Mesendoderm (in vitro differentiated cells): ENCODE measurements around the gene STN1.

Experiments used
- DNase-seq: peaks from one replicate; pipeline ENCODE4 v3.0.0; 2013
- H2AK5ac ChIP-seq: 2 replicates; pipeline ENCODE4 v1.6.1; 2013; ENCODE audit warnings: low read length, inconsistent platforms
- H2BK120ac ChIP-seq: 2 replicates; pipeline ENCODE4 v1.6.1; 2013; ENCODE audit warnings: low read depth, mild to moderate bottlenecking, low read length, moderate library complexity, mixed read lengths
- H2BK15ac ChIP-seq: replicated peaks from 2 replicates; pipeline ENCODE4 v1.6.1; 2013; ENCODE audit warnings: low read depth, mild to moderate bottlenecking, moderate library complexity
- H2BK5ac ChIP-seq: 2 replicates; pipeline ENCODE4 v1.6.1; 2013; ENCODE audit warnings: low read length, inconsistent platforms
- H3K18ac ChIP-seq: 2 replicates; pipeline ENCODE4 v1.6.1; 2013; ENCODE audit warnings: mild to moderate bottlenecking, low read length, mixed read lengths
- H3K23ac ChIP-seq: one replicate; pipeline ENCODE4 v1.6.1; 2013; ENCODE audit warnings: low read length
- H3K27ac ChIP-seq: 2 replicates; pipeline ENCODE4 v1.5.1; 2013; ENCODE audit warnings: low read depth, mild to moderate bottlenecking, inconsistent platforms, low read length, moderate library complexity
- H3K27me3 ChIP-seq: 2 replicates; pipeline ENCODE4 v1.6.1; 2013; ENCODE audit warnings: low read length, control low read depth, mild to moderate bottlenecking, inconsistent platforms; ENCODE audit not compliant: insufficient read depth, poor library complexity
- H3K36me3 ChIP-seq: 2 replicates; pipeline ENCODE4 v1.6.1; 2013; ENCODE audit warnings: low read length, inconsistent platforms; ENCODE audit not compliant: control insufficient read depth, insufficient read depth
- H3K4ac ChIP-seq: one replicate; pipeline ENCODE4 v1.6.1; 2013; ENCODE audit warnings: low read depth, mild to moderate bottlenecking, low read length, moderate library complexity
- H3K4me1 ChIP-seq: 2 replicates; pipeline ENCODE4 v1.6.1; 2013; ENCODE audit warnings: low read depth, low read length, inconsistent platforms; ENCODE audit not compliant: control insufficient read depth
- H3K4me2 ChIP-seq: 2 replicates; pipeline ENCODE4 v1.6.1; 2013; ENCODE audit warnings: low read length
- H3K4me3 ChIP-seq: 2 replicates; pipeline ENCODE4 v1.5.1; 2013; ENCODE audit warnings: mild to moderate bottlenecking, low read length
- H3K56ac ChIP-seq: one replicate; pipeline ENCODE4 v1.6.1; 2013; ENCODE audit warnings: low read length
- H3K79me1 ChIP-seq: 2 replicates; pipeline ENCODE4 v1.6.1; 2013; ENCODE audit warnings: low read length, inconsistent platforms
- H3K79me2 ChIP-seq: 2 replicates; pipeline ENCODE4 v1.6.1; 2013; ENCODE audit warnings: mild to moderate bottlenecking, low read length; ENCODE audit not compliant: control insufficient read depth, insufficient read depth
- H3K9ac ChIP-seq: 2 replicates; pipeline ENCODE4 v1.6.1; 2013; ENCODE audit warnings: low read length, inconsistent platforms
- H4K5ac ChIP-seq: one replicate; pipeline ENCODE4 v1.6.1; 2013; ENCODE audit warnings: low read length
- H4K8ac ChIP-seq: one replicate; pipeline ENCODE4 v1.6.1; 2013; ENCODE audit warnings: low read depth, mild to moderate bottlenecking, control low read depth, low read length, moderate library complexity
- WGBS: extraction: QIAGEN DNeasy Blood & Tissue Kit; methylation state at CpG from one replicate; pipeline ENCODE4 v1.1.7; 2013; ENCODE audit warnings: low lambda C conversion rate, missing lambda C conversion rate; ENCODE audit not compliant: insufficient coverage; ENCODE audit errors: extremely low coverage; 5-methylcytosine and 5-hydroxymethylcytosine counted together

Gene STN1

GRCh38 chr10:103896225-103896624 lies 21.8 kb downstream of the STN1 start:
- H3K4me3 ChIP-seq, result no peak overlapping the region
- H3K27ac ChIP-seq, result no peak overlapping the region

GRCh38 chr10:103895411-103896186 lies 22.4 kb downstream of the STN1 start:
- H3K4me2 ChIP-seq, result no peak overlapping the region
- H3K4ac ChIP-seq, result no peak overlapping the region
- no peak overlapping the region for H3K23ac ChIP-seq
- no peak overlapping the region for H2BK15ac ChIP-seq
- WGBS, result no CpG with 5 or more reads among the region's 9 CpGs
- H2BK5ac ChIP-seq, result no peak overlapping the region
- H2AK5ac ChIP-seq, result no peak overlapping the region
- H4K8ac ChIP-seq, result no peak overlapping the region
- H3K79me1 ChIP-seq, result no peaks in the 10 kb centered on the region
- no peak overlapping the region for H3K18ac ChIP-seq
- no peak overlapping the region for H3K4me3 ChIP-seq
- DNase-seq, result no peak
- no peaks in the 10 kb centered on the region for H3K27me3 ChIP-seq
- no peaks in the 10 kb centered on the region for H3K4me1 ChIP-seq
- H2BK120ac ChIP-seq, result no peak overlapping the region
- H3K56ac ChIP-seq, result no peak overlapping the region
- no peak overlapping the region for H3K27ac ChIP-seq
- no peak overlapping the region for H3K9ac ChIP-seq
- H3K36me3 ChIP-seq, result no peaks in the 10 kb centered on the region
- no peaks in the 10 kb centered on the region for H3K79me2 ChIP-seq
- no peak overlapping the region for H4K5ac ChIP-seq

More at GRCh38 chr10:103896225-103896624, 21.8 kb downstream of the STN1 start:
- H4K5ac ChIP-seq, result no peak overlapping the region
- no peak for DNase-seq
- H3K4me1 ChIP-seq, result no peaks in the 10 kb centered on the region
- no peak overlapping the region for H3K9ac ChIP-seq
- H2BK120ac ChIP-seq, result no peak overlapping the region
- no peaks in the 10 kb centered on the region for H3K36me3 ChIP-seq
- H4K8ac ChIP-seq, result no peak overlapping the region
- no peaks in the 10 kb centered on the region for H3K79me1 ChIP-seq
- H3K4ac ChIP-seq, result no peak overlapping the region
- no peak overlapping the region for H3K23ac ChIP-seq
- no peak overlapping the region for H3K4me2 ChIP-seq
- WGBS, result no CpG with 5 or more reads among the region's 5 CpGs
- no peak overlapping the region for H2BK15ac ChIP-seq
- H3K18ac ChIP-seq, result no peak overlapping the region
- H3K27me3 ChIP-seq, result no peaks in the 10 kb centered on the region
- H2AK5ac ChIP-seq, result no peak overlapping the region
- H3K79me2 ChIP-seq, result no peaks in the 10 kb centered on the region
- H2BK5ac ChIP-seq, result no peak overlapping the region
- H3K56ac ChIP-seq, result no peak overlapping the region

- Histone ChIP-seq H3K4me2 (no peak overlapping the region), H3K79me2 (no peaks in the 10 kb centered on the region), H3K56ac (no peak overlapping the region), H3K36me3 (no peaks in the 10 kb centered on the region), H3K79me1 (no peaks in the 10 kb centered on the region), H3K4ac (no peak overlapping the region), H3K23ac (no peak overlapping the region), H3K18ac (no peak overlapping the region), H3K27ac (no peak overlapping the region), H2BK120ac (no peak overlapping the region), H3K4me3 (no peak overlapping the region), H4K5ac (no peak overlapping the region), H2BK5ac (no peak overlapping the region), H3K9ac (no peak overlapping the region), H2AK5ac (no peak overlapping the region), H2BK15ac (no peak overlapping the region), H4K8ac (no peak overlapping the region), H3K4me1 (no peaks in the 10 kb centered on the region), H3K27me3 (no peaks in the 10 kb centered on the region)
- no CpG with 5 or more reads among the region's 4 CpGs for WGBS
- no peak for DNase-seq
Observed at GRCh38 chr10:103894441-103894864, 23.5 kb downstream of the STN1 start.

GRCh38 chr10:103893817-103894216 lies 24.2 kb downstream of the STN1 start:
- Histone ChIP-seq H4K8ac (no peak overlapping the region), H3K4me1 (no peaks in the 10 kb centered on the region), H3K79me1 (no peaks in the 10 kb centered on the region), H3K4me2 (no peak overlapping the region), H3K27ac (no peak overlapping the region), H2BK5ac (no peak overlapping the region), H4K5ac (no peak overlapping the region), H2AK5ac (no peak overlapping the region), H3K27me3 (no peaks in the 10 kb centered on the region), H3K36me3 (no peaks in the 10 kb centered on the region), H3K9ac (no peak overlapping the region), H3K56ac (no peak overlapping the region), H3K79me2 (no peaks in the 10 kb centered on the region), H3K23ac (no peak overlapping the region), H2BK15ac (no peak overlapping the region), H3K18ac (no peak overlapping the region), H2BK120ac (no peak overlapping the region), H3K4ac (no peak overlapping the region), H3K4me3 (no peak overlapping the region)
- WGBS, result no CpG with 5 or more reads among the region's 2 CpGs
- DNase-seq, result no peak

- Histone ChIP-seq H3K4ac (no peak overlapping the region), H2BK120ac (no peak overlapping the region), H3K79me2 (no peaks in the 10 kb centered on the region), H4K5ac (no peak overlapping the region), H2BK5ac (no peak overlapping the region), H3K23ac (no peak overlapping the region), H3K27ac (no peak overlapping the region), H3K27me3 (no peaks in the 10 kb centered on the region), H2AK5ac (no peak overlapping the region), H2BK15ac (no peak overlapping the region), H3K18ac (no peak overlapping the region), H3K56ac (no peak overlapping the region), H3K4me3 (no peak overlapping the region), H3K9ac (no peak overlapping the region), H3K79me1 (no peaks in the 10 kb centered on the region), H3K4me1 (no peaks in the 10 kb centered on the region), H4K8ac (no peak overlapping the region), H3K4me2 (no peak overlapping the region), H3K36me3 (no peaks in the 10 kb centered on the region)
- WGBS, result no CpG with 5 or more reads among the region's 3 CpGs
- DNase-seq, result no peak
Observed at GRCh38 chr10:103892181-103892580, 25.8 kb downstream of the STN1 start.

- Histone ChIP-seq H3K4me1 (no peaks in the 10 kb centered on the region), H3K18ac (no peak overlapping the region), H3K23ac (no peak overlapping the region), H3K27ac (no peak overlapping the region), H2BK5ac (no peak overlapping the region), H4K5ac (no peak overlapping the region), H3K9ac (no peak overlapping the region), H3K4ac (no peak overlapping the region), H2BK120ac (no peak overlapping the region), H3K79me2 (no peaks in the 10 kb centered on the region), H3K27me3 (no peaks in the 10 kb centered on the region), H4K8ac (no peak overlapping the region), H3K4me3 (no peak overlapping the region), H2AK5ac (no peak overlapping the region), H3K4me2 (no peak overlapping the region), H3K56ac (no peak overlapping the region), H2BK15ac (no peak overlapping the region), H3K79me1 (no peaks in the 10 kb centered on the region), H3K36me3 (no peaks in the 10 kb centered on the region)
- WGBS, result no CpG with 5 or more reads among the region's 2 CpGs
- DNase-seq, result no peak
Observed at GRCh38 chr10:103890688-103891087, 27.3 kb downstream of the STN1 start.
